Cerebellar nuclear complex (tissue), 1 donor: Measurements from ENCODE around the gene SENP5.
"Not testable (repeated sequence)": the region's sequence is repeated elsewhere in the genome, so short reads cannot be mapped to it uniquely, and the experiment has no call there.

Experiments used
- DNase-seq, 2 experiments: peaks; one replicate each; lab custom pipeline; 2025; lab: John Stamatoyannopoulos, UW

SENP5 gene

GRCh38 chr3:196941729-196942225, 74.1 kb downstream of the SENP5 start:
- no peak for DNase-seq

GRCh38 chr3:196942226-196942914, 74.7 kb downstream of the SENP5 start, which contains the start of gene NCBP2:
Gene NCBP2 (minus strand): TSS chr3:196942528. CDS start chr3:196942503, 25 bp downstream.
- DNase-seq = peak; percentile 20 to 74

- DNase-seq = no peak
Measured at GRCh38 chr3:196942915-196943277, 75.2 kb downstream of the SENP5 start.

GRCh38 chr3:196944037-196944790, 76.5 kb downstream of the SENP5 start:
- not testable (repeated sequence) for DNase-seq

GRCh38 chr3:196947136-196947859, 79.6 kb downstream of the SENP5 start:
- no peak for DNase-seq

- no peak for DNase-seq
Measured at GRCh38 chr3:196947860-196948441, 80.2 kb downstream of the SENP5 start.

- DNase-seq = no peak
Measured at GRCh38 chr3:196948442-196949284, 80.9 kb downstream of the SENP5 start.

- DNase-seq = no peak
Measured at GRCh38 chr3:196949285-196949619, 81.5 kb downstream of the SENP5 start.

GRCh38 chr3:196949750-196950149, 82.0 kb downstream of the SENP5 start:
- DNase-seq = no peak

GRCh38 chr3:196951371-196951770, 83.7 kb downstream of the SENP5 start:
- DNase-seq = no peak

GRCh38 chr3:196954832-196955231, 87.1 kb downstream of the SENP5 start:
- no peak for DNase-seq

GRCh38 chr3:196962108-196962929, 94.6 kb downstream of the SENP5 start:
- no peak for DNase-seq

GRCh38 chr3:196962930-196963630, 95.4 kb downstream of the SENP5 start:
- DNase-seq = no peak

- no peak for DNase-seq
Measured at GRCh38 chr3:196963631-196963953, 95.9 kb downstream of the SENP5 start.

- no peak for DNase-seq
Measured at GRCh38 chr3:196965112-196965803, 97.5 kb downstream of the SENP5 start.

GRCh38 chr3:196965804-196966173, 98.1 kb downstream of the SENP5 start:
- no peak for DNase-seq

GRCh38 chr3:196966526-196967401, 99.0 kb downstream of the SENP5 start:
- no peak for DNase-seq

- no peak for DNase-seq
Measured at GRCh38 chr3:196967412-196968232, 99.9 kb downstream of the SENP5 start.
